SK-N-SH (cell line): ENCODE measurements around the gene CDH13.

ENCODE experiments used
- CTCF ChIP-seq: fragments of 200-600 bp; sonication (generic); IDR thresholded peaks from 2 replicates; pipeline ENCODE4 v1.6.1; 2017; ENCODE audit warnings: antibody characterized with exemption, mild to moderate bottlenecking, moderate library complexity
- ELF1 ChIP-seq: IDR thresholded peaks from 2 replicates; pipeline ENCODE4 v1.4.0; 2012
- EP300 ChIP-seq, 2 experiments: IDR thresholded peaks; 2 replicates each; pipeline versions ENCODE4 v1.4.0 to v1.6.1; 2012; ENCODE audit warnings: borderline replicate concordance in 1 of 2, low read depth in 1 of 2, low read length in 1 of 2
- EZH2phosphoT487 ChIP-seq: fragments of 200-600 bp; sonication (generic); IDR thresholded peaks from 2 replicates; pipeline ENCODE4 v1.6.1; 2017; ENCODE audit warnings: low read depth, mixed run types, mild to moderate bottlenecking, antibody characterized with exemption, moderate library complexity, borderline replicate concordance
- GABPA ChIP-seq: IDR thresholded peaks from 2 replicates; pipeline ENCODE4 v1.4.0; 2012; ENCODE audit warnings: low read depth, mild to moderate bottlenecking
- NFIC ChIP-seq: IDR thresholded peaks from 2 replicates; pipeline ENCODE4 v1.4.0; 2012; ENCODE audit warnings: borderline replicate concordance
- SMC3 ChIP-seq: IDR thresholded peaks from 2 replicates; pipeline ENCODE4 v1.6.1; 2012; ENCODE audit warnings: low read depth, low read length, improper control_type of control experiment
- TAF1 ChIP-seq: IDR thresholded peaks from 2 replicates; pipeline ENCODE4 v1.6.1; 2012; ENCODE audit warnings: low read depth, mild to moderate bottlenecking, low read length, moderate library complexity, borderline replicate concordance
- TF ChIP-seq, protein P1 (sequence below): IDR thresholded peaks from 2 replicates; pipeline ENCODE4 v1.4.0; 2012; ENCODE audit warnings: low read depth
- TF ChIP-seq, protein P2 (sequence below): IDR thresholded peaks from 2 replicates; pipeline ENCODE4 v1.4.0; 2012; ENCODE audit warnings: low read depth, borderline replicate concordance

DNA sequence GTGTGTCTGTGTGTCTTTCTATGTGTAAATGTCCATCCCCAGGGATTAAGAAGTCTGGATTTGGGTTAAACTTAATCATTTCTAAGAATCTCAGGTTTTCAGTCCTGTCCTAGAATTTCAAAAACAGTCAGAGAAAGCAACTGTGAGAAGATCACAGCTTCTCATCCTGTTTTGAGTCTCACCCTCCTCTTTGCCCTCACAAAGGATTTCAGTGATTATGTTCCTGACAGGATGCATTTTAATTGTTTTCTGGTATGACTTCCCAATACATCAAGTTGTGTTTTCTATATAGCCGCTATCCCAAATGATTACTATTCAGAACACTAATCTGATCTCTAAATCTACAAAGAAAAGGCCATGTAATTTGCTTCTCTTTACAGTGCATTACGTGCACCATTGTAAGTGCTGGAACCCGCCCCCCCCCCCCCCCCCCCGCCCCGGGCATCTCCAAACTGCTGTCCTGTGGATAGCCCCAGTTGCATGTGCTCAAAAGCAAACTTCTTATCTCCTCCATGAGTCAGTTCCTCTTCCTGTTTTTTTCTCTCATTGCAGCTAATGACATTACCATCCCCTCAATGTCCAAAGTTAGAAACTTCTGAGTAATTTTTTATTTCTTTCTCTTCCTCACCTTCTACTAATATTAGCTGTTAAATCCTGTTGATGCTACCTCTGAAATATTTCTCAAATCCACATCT is 73.9 kb downstream of the CDH13 start:
- no peak for TF ChIP-seq CTCF
- TF ChIP-seq, protein P1, sequence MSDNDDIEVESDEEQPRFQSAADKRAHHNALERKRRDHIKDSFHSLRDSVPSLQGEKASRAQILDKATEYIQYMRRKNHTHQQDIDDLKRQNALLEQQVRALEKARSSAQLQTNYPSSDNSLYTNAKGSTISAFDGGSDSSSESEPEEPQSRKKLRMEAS = no peak
- TF ChIP-seq SMC3 = no peak
- TF ChIP-seq TAF1 = no peak
- no peak for TF ChIP-seq EZH2phosphoT487
- no peak for TF ChIP-seq ELF1
- no peak for TF ChIP-seq GABPA
- no peak for TF ChIP-seq NFIC
- TF ChIP-seq, protein P2, sequence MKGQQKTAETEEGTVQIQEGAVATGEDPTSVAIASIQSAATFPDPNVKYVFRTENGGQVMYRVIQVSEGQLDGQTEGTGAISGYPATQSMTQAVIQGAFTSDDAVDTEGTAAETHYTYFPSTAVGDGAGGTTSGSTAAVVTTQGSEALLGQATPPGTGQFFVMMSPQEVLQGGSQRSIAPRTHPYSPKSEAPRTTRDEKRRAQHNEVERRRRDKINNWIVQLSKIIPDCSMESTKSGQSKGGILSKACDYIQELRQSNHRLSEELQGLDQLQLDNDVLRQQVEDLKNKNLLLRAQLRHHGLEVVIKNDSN = no peak
- TF ChIP-seq EP300 (IDR thresholded peaks at IDR 0.05; ENCODE audit: borderline replicate concordance in 1 of 2, low read depth in 1 of 2, low read length in 1 of 2) = no peak
